Measurements from ENCODE around the gene UBTD1. TPM values are rescaled to one million over a fixed set of nuclear protein-coding genes. Genes with fewer than 3 reads are reported as not detected.

UBTD1 gene
- total RNA-seq, 1 donor from 2014 or later, result 105 TPM

GRCh38 chr10:97533888-97534287, 35.2 kb downstream of the UBTD1 start:
- DNase-seq (ENCODE audit: extremely low read depth, low read depth, low spot score), result no peak

DNA sequence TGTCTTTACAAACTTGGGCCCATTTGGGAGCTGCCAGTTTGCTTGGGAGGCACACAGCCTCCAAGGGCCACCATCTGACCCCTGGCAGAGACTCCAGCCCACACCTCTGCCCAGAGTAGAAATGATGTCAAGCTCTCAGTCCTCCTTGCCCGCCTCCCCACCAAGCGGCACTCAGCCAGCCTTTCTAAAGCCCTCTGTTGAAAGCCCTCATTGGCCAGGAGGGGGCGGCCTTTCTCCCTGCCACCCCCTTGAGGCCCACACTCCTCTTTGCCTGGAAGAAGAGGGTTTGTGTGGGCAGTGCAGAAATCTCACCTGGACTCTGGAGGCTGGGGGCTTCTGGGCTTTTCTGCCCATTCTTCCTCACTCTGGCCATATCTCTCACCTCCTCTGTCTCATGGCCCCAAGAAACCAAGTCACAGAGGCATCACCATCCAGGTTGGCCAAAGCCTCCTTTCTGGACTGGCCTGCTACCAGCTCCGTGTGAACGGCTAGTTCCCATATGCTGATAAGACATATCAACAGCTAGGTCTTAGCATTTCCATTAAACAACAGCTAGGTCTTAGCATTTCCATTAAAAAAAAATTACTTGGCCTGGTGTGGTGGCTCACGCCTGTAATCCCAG, 36.1 kb downstream of the UBTD1 start:
- no peak for DNase-seq (ENCODE audit: extremely low read depth, low read depth, low spot score)

DNA sequence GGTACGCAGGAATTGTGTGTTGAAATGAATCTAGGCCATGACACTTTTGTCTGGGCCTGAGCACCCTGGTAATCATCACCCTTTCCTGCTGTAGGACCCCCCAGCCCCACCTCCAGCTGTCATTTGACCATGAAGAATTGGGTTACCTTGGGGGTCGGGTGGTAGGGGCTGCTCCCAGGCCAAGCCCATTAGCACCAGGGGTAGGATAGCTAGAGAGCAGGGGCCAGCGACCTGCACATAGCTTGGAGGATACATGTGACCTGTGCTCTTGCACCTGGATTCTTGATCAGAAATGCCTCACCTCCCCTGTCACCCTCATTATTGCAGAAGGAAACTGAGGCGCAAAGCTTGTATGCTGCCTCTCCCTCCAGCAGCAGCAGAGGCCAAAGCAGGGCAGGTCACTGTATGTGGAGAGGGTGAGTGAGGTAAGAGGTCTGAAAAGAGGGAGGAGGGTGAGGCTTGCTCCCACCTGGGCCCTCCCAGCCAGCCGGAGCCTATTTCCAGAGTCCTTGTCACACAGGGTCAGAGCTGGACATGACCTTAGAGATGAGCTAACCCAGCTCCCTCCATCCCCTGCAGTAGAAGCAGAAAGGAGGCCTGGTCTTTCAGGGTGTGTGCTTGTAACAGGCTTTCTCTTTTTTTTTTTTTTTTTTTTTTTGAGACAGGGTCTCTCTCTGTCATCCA, 38.6 kb downstream of the UBTD1 start:
- DNase-seq (ENCODE audit: extremely low read depth, low read depth, low spot score), result no peak

DNA sequence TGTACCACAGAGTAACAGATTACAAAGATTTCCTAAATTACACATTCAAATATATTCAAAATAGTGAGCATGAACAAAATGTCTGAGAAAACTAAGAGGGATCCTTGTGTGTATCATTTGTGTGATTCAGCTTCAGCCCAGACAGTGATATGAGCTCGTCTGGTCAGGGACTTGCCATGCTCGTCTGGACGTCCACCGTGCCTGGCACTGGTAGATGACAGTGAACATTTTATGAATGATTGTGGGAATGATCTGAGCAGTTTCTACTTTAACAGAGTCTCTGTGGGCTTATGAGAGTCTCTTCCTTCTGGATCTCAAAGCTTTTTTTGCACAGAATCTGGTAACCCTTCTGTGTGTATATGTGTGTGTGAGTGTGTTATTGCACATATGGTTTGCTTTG, 39.7 kb downstream of the UBTD1 start:
- DNase-seq (ENCODE audit: extremely low read depth, low read depth, low spot score), result no peak

GRCh38 chr10:97538839-97539238, 40.1 kb downstream of the UBTD1 start:
- DNase-seq (ENCODE audit: extremely low read depth, low read depth, low spot score), result no peak

GRCh38 chr10:97539523-97540200, 40.9 kb downstream of the UBTD1 start:
- DNase-seq (ENCODE audit: extremely low read depth, low read depth, low spot score), result no peak

DNA sequence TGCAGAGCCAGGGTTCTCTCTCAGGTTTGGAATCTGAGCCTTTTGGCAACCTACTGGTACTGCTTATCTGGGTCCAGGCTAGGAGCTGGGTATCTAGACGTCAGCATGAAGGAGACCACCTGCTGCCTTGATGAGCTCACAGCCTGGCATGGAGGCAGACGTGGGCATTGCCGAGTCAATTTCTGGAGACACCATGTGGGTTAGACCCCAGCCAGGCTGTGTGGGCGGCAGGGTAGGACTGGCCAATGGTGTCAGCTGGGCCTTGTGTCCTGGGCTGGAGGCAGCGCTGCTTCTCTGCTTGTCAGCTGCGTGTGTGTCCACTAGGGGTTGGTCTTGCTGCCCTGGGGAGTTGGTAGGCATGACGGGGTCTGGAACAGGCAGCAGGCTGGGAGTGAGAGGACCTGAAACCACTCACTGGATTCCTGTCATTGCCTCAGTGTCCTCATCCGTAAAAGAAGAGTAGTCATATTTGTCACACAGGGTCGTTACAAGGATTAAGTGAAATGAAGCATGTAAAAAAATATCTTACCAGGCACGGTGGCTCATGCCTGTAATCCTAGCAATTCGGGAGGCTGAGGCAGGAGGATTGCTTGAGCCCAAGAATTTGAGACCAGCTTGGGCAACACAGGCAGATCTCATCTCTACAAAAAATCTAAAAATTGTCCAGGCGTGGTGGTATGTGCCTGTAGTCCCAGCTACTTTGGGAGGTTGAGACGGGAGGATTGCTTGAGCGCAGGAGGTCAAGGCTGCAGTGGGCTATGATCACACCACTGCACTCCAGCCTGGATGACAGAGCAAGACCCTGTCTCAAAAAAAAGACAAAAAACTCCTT, 42.2 kb downstream of the UBTD1 start:
- DNase-seq (ENCODE audit: extremely low read depth, low read depth, low spot score), result no peak

- DNase-seq (ENCODE audit: extremely low read depth, low read depth, low spot score), result peak; percentile 84
These were observed 43.7 kb downstream of the UBTD1 start for GRCh38 chr10:97542169-97543024.

GRCh38 chr10:97543025-97543546, 44.4 kb downstream of the UBTD1 start:
- DNase-seq (ENCODE audit: extremely low read depth, low read depth, low spot score), result peak; percentile 85

- no peak for DNase-seq (ENCODE audit: extremely low read depth, low read depth, low spot score)
These were observed 47.9 kb downstream of the UBTD1 start for GRCh38 chr10:97546456-97547270.

GRCh38 chr10:97547271-97547600, 48.5 kb downstream of the UBTD1 start:
- no peak for DNase-seq (ENCODE audit: extremely low read depth, low read depth, low spot score)

DNA sequence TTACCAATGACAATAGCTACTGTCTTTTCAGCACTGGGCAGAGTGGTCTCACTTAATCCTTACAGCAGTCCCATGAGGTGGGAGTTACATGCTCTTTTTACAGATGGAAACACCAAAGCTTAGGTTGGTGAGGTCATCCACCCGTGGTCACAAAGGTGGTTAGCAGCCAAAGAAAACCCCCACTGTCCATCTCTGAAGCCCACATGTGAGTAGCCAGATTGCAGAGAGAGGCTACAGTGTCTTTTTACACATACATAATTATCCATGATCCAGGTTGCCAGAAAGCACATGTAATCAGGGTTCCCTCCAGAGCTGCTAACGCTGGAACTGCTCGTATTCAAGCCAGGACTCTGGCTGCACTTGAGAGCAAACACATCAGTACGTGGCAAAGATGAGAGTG, 49.2 kb downstream of the UBTD1 start:
- DNase-seq (ENCODE audit: extremely low read depth, low read depth, low spot score), result no peak

DNA sequence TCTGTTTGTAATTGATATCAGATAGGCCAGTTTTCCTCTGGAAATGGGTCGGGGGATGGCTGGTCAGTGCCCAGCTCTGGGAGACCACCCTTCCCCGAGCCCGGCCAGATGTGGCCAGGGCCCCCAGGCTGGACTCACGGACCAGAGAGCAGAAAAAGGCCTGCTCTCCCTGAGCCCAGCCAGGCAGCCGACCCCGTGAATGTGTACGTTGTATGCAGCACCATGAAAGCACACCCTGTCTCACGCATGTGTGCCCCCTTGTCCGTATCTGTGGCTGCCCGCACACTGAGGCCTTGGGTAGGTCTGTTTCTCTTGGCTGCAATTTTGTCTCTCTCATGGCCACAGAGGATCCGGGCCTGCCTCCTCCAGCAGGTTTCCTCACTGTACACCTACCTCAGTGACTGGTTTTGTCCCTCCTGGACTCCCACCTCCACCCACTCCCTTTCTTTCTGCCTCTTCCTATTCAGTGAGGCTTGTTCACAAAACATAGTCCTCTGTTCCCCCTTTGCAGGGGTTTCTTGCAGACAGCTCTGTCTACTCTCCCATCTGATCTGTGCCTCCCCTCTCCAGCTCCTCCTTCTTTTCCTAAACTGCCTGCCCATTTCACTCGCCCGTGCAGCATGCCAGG, 50.2 kb downstream of the UBTD1 start:
- no peak for DNase-seq (ENCODE audit: extremely low read depth, low read depth, low spot score)

GRCh38 chr10:97549587-97550322, 51.0 kb downstream of the UBTD1 start:
- no peak for DNase-seq (ENCODE audit: extremely low read depth, low read depth, low spot score)

DNA sequence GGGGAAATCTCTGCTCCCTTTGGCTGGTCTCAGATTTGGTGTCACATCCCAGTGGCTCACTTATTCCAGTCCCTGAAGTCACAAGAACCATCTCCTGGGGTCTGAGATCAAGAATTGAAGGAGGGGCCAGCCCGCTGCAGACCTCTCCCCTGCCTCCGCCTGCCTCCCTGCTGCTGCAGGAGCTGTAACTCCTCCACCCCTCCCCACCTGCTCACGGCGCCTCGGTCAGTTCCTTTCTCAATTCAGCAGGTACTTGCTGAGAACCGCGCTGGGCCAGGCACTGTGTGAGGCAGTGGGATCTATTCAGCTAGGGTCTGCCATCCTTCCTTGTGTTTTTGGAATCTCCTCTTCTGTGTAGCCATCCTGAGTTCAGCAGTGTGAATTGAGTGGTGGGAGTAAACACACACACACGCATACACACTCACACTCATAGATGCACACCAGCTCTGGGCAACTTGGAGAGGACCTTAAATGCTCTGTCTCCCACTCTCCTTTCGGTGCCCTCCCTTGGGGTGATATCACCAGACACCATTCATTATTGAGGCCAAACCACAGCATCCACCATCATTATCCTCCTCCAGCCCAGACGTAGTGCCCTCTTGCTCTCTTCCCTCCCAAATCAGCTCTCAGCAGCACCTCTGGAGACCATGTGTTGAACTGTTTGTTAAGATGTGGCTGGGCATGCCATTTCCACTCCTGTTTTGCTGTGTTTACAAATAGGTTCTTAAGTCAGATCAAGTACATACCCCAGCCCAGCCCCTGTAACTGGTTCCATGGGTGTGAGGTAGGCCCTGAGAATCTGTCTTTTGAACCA, 51.8 kb downstream of the UBTD1 start:
- no peak for DNase-seq (ENCODE audit: extremely low read depth, low read depth, low spot score)

DNA sequence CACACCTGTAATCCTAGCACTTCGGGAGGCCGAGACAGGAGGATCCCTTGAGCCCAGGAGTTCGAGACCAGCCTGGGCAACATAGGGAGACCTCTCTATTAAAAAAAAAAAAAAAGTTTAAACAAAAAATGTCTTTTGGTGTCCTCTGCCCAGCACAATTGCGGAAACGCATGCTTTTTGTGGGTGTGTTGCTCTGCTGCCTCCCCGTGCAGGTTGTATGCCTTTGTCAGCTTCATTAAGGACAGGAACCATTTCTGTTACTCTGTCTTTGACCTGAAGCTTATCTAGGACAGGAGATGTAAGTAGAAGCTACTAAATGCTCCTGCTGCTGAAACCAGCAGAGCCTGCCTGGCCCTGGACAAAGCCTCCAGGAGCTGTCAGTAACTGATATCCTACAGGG, 52.5 kb downstream of the UBTD1 start:
- no peak for DNase-seq (ENCODE audit: extremely low read depth, low read depth, low spot score)

- DNase-seq (ENCODE audit: extremely low read depth, low read depth, low spot score), result no peak
These were observed 54.9 kb downstream of the UBTD1 start for GRCh38 chr10:97553575-97554031.

Measured in glomerular endothelial cell (primary cell).